GM10266 (cell line): ENCODE results near the gene ERGIC1.

Experiments used
- DNase-seq: peaks from one replicate; pipeline ENCODE4 v3.0.0; 2012; ENCODE audit errors: extremely low spot score
- TF ChIP-seq, protein P1 (sequence below): IDR thresholded peaks from 2 replicates; pipeline ENCODE4 v1.5.1; 2012; ENCODE audit warnings: mild to moderate bottlenecking, low read depth; ENCODE audit not compliant: control insufficient read depth, insufficient read depth; ENCODE audit errors: missing control alignments

The ERGIC1 gene

DNA sequence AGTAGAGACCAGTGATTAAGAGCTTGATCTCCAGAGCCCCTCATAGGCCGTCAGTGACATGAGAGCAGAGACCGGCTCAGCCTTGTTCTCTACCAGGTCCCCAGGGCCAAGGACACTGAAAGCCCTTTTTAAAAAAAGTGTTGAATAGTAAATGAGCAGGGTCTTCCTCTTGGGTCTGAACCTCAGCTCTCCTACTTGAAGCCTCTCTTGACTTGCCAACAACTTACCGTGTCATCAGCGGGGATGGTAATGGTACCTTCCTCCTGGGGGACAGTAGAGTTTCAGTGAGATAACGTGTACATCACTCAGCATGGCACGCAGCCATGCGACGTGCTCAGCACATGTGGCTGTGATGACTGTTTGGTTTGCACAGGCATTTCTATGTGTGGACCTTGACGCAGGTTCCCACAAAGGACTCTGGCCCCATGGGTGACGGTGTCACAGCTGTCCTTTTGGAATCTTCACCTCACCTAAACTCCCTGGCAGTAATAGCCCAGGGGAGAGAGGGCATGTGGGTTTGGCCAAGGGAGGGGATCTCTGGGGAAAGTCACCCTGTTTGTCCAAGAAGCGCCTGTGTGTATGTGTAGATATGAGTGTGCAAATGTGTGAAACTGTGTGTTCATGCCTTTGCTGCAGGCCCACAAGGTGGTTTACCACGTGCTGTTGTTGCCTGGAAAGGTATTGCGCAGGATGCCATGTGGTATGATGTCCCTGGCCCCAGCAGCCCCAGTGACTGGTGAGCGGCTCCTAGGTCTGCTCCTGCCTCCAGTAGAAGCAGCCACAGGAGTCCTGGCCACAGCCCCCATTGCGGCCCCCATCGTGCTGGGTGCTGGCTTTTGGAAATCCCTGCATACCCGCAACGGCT, 18.7 kb downstream of the ERGIC1 start:
- TF ChIP-seq, protein P1, sequence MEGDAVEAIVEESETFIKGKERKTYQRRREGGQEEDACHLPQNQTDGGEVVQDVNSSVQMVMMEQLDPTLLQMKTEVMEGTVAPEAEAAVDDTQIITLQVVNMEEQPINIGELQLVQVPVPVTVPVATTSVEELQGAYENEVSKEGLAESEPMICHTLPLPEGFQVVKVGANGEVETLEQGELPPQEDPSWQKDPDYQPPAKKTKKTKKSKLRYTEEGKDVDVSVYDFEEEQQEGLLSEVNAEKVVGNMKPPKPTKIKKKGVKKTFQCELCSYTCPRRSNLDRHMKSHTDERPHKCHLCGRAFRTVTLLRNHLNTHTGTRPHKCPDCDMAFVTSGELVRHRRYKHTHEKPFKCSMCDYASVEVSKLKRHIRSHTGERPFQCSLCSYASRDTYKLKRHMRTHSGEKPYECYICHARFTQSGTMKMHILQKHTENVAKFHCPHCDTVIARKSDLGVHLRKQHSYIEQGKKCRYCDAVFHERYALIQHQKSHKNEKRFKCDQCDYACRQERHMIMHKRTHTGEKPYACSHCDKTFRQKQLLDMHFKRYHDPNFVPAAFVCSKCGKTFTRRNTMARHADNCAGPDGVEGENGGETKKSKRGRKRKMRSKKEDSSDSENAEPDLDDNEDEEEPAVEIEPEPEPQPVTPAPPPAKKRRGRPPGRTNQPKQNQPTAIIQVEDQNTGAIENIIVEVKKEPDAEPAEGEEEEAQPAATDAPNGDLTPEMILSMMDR: no peak
- no peak for DNase-seq

DNA sequence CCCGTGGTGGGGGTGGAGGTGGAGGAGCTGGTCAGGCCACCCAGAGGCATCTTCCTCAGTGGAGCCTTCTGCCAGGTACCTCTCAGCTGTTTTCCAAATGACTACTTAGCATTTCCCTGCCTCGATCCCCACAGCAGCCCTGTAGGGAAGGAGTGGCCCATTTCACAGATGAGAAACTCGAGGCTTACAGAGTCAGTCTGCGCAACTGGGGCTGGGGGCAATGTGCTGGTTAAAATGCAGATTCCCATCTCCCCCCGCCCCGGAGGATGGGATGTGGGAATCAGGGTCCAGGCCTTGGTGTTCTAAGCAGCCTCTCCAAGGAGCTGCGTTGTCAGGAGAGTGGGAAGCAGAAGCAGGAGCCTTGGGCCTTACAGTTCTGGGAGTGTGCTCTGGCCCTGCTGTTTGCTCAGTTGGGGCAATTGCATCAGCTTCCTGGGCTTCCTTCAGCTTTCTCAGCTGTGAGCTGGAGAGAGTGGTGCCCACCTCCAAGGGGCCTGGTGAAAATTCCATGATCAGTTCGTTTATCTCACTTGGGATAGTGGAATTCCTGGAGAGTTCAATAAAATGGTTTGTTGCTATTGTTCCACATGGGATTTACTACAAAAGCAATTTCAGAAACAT, 19.4 kb downstream of the ERGIC1 start:
- DNase-seq: no peak
- TF ChIP-seq, protein P1: no peak

DNA sequence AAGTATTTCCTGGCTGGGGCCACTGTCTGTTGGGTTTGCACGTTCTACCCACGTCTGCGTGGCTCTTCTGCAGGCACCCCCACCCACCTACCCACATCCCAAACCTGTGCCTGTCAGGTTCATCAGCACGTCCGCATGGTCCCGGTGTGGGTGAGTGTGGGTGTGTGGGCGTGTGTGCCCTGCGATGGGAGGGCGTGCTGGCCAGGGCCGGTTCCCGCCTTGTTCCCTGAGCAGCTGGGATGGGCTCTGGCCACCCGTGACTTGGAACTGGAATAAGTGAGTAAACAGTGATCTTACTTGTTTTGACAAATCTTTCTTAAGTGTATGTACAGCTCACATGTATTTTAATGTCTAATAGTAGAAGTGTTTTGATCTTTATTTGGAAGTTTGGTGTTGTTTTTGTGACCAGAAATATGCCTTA, 20.4 kb downstream of the ERGIC1 start:
- DNase-seq: no peak
- TF ChIP-seq, protein P1: no peak

DNA sequence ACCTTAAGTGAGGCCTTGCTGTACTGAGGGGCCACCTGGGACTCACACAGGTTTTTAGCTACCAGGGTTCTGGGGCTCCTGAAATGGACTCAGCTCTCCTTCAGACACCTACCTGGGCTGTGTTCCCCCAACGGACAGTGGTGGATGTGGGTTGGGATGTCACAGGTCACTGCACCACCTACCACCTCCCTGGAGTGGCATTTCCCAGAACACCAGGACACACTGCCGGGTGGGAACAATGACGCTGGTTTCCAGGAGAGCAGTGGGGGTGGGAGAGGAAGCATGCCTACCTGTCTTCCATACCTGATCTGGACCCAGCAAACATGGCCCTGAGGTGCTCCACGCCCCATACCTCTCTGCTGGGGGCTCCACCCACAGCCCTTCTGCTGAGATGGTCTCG, 20.9 kb downstream of the ERGIC1 start:
- DNase-seq: no peak

DNA sequence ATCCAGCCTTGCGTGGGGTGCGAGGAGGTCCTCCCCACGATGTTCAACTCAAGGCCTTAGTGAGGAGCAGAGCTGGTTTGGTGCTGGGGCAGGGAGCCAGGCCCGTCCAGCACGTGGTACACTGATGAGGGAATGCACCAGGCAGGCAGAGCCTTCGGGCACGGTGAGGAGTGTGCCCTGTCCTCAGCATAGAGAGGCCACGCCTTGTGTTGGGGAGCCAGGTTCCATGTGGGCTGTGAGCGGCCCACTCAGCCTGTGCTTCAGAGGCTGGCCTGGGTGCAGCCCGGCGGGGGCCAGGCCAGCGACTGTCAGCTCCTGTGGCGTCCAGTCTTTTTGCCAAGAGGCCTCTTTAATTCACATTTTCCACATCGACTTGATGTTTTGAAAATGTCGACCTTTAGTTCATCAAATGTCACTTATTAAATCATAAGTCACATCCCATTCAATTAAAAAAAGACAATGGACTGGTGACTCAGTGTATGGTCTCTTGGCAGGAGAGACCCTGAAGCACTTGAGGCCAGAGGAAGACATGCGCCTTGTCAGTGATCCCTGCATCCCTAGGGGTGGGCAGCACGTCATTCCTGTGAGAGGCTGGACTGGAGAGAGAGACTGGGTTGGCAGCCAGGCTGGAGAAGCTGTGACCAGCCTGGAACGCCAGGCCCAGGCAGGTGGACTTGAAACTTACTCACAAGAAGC, 21.7 kb downstream of the ERGIC1 start:
- TF ChIP-seq, protein P1: no peak
- no peak for DNase-seq

More for the DNA sequence above, 20.9 kb downstream of the ERGIC1 start:
- TF ChIP-seq, protein P1: no peak

DNA sequence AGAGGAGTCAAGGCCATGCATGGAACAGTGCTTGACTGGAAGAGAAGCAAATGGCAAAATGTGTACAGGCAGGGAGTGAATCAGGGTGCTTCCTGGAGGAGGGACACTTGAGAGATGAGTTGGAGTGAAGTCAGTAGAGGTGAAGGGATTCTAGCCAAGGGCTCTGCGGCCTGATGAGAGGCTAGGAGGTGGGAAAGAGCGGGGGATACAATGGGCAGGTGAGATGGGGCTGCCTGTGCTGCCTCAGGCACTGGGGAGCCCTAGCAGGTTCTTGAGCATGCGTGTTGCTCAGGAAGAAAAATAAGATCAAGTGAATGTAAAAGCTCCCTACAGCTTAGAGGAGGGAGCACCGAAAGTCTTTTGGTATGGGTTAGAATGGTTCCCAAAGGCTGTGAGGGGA, 22.3 kb downstream of the ERGIC1 start:
- TF ChIP-seq, protein P1: no peak
- DNase-seq: no peak
